Left lung (tissue), 10 donors: ENCODE measurements around the gene CDC6. TPM values are rescaled to one million over a fixed set of nuclear protein-coding genes. Genes with fewer than 3 reads are reported as not detected.

Experiments
- ATAC-seq: fragments of 200-7000 bp; cut with Tn5 transposase; one replicate; pipeline ENCODE4 v1.9.1; 2020; ENCODE audit warnings: moderate library complexity
- DNase-seq, 4 donors: peaks; one replicate each; pipeline ENCODE4 v3.0.0-alpha.2; 2013 to 2020
- H3K27ac ChIP-seq, 2 donors: fragments of 200-600 bp; sonication (generic) in 1 of 2; one replicate each; pipeline versions ENCODE4 v1.5.0 to v1.8.0; 2020 to 2021
- H3K27me3 ChIP-seq, 2 donors: fragments of 200-600 bp; sonication (generic) in 1 of 2; one replicate each; pipeline versions ENCODE4 v1.5.0 to v1.8.0; 2020 to 2021
- H3K36me3 ChIP-seq, 2 donors: fragments of 200-600 bp; sonication (generic) in 1 of 2; one replicate each; pipeline versions ENCODE4 v1.5.0 to v1.8.0; 2020 to 2021
- H3K4me1 ChIP-seq, 2 donors: fragments of 200-600 bp; one replicate each; pipeline ENCODE4 v1.8.0; 2021
- H3K4me3 ChIP-seq, 2 donors: fragments of 200-600 bp; sonication (generic) in 1 of 2; one replicate each; pipeline versions ENCODE4 v1.5.0 to v1.8.0; 2020 to 2021; ENCODE audit warnings: mild to moderate bottlenecking in 1 of 2
- H3K9me3 ChIP-seq, 2 donors: fragments of 200-600 bp; sonication (generic) in 1 of 2; one replicate each; pipeline versions ENCODE4 v1.5.0 to v1.8.0; 2020 to 2021
- intact Hi-C, 2 donors: fragments of 100-400 bp; cut with DNase I; formaldehyde crosslinking; loops; one replicate each; pipeline versions ENCODE4 v1.11.2 to v1.14.2; 2022
- polyA plus RNA-seq, 6 donors: library from polyadenylated mRNA; unstranded; fragments of 120-200 nt; gene quantifications; one replicate each; pipeline ENCODE4 v1.2.1, GENCODE V29; 2013; ENCODE audit not compliant: insufficient read length in 6 of 6
- total RNA-seq, 2 donors: library from RNA; stranded (reverse); fragmentation: NEBNext Ultra II Directional; extraction: Animal tissue kit (Norgen Biotek cat#: 25700); gene quantifications; one replicate each; pipeline ENCODE4 v1.2.1, GENCODE V29; 2021
- TF ChIP-seq, protein P1 (sequence below), 2 donors: fragments of 200-600 bp; sonication (generic) in 1 of 2; IDR thresholded peaks; one replicate each; pipeline versions ENCODE4 v1.5.0 to v1.8.0; 2021; ENCODE audit warnings: antibody characterized with exemption in 2 of 2
- donor health status: DM: no; HTN: yes; CAD: no.
- donor health status: DM: no; HTN: no; CAD: no.

CDC6 gene
- total and polyA plus RNA-seq, 8 donors, result 12.8 to 25.9 (median 20.3) TPM

DNA sequence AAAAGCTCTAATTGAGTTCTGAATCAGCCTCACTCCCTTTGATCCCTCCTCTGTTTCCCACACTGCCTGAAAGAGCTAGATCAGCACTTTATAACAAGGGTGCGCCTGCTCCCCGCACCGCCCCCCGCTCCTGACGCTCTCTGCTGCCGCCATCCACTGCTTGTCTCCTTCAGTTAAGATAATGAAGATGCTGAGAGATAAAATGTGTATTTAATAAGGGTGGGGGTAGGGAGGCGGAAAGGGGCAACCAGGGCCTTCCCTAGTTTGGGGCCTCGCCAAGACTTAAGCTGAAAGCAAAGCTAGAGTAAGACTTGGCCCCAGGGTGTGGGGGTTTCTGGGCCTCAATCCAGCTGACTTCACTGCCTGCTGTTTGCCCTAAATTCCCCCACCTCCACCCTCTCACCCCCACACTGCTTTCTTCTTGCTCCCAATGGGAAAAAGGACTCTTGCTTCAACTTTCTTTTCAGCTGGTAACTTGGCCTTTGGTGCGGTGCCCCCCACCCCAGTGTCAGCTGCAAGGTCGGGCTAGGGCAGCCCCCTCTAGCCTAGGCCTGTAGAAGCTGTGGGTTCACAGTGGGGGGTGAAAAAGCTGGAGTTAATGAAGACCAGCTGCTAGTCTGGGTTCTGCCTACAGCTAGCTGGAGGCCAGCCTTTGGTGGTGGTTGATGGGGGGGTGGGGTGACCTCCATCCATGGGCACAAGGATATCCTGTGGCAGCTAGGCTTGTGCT lies 19.5 kb downstream of the CDC6 start:
- intact Hi-C loops, result loop anchor here (5.0 to 10.0 kb wide), 2 partner anchors 45 to 48 kb away; no protein-coding TSS in a partner anchor
- peaks cover 70 to 80% of the 10 kb centered on the region in 2 donors for H3K4me1 ChIP-seq
- DNase-seq (peak in 2 of 4 donors; percentile 86 to 92), ATAC-seq (peak; percentile 2)
- peak overlapping the region; percentile 76 to 80 for H3K27ac ChIP-seq
- H3K36me3 ChIP-seq, result no peaks in the 10 kb centered on the region
- no peaks in the 10 kb centered on the region for H3K9me3 ChIP-seq
- no peaks in the 10 kb centered on the region for H3K27me3 ChIP-seq
- H3K4me3 ChIP-seq, result no peak overlapping the region
- TF ChIP-seq, protein P1, sequence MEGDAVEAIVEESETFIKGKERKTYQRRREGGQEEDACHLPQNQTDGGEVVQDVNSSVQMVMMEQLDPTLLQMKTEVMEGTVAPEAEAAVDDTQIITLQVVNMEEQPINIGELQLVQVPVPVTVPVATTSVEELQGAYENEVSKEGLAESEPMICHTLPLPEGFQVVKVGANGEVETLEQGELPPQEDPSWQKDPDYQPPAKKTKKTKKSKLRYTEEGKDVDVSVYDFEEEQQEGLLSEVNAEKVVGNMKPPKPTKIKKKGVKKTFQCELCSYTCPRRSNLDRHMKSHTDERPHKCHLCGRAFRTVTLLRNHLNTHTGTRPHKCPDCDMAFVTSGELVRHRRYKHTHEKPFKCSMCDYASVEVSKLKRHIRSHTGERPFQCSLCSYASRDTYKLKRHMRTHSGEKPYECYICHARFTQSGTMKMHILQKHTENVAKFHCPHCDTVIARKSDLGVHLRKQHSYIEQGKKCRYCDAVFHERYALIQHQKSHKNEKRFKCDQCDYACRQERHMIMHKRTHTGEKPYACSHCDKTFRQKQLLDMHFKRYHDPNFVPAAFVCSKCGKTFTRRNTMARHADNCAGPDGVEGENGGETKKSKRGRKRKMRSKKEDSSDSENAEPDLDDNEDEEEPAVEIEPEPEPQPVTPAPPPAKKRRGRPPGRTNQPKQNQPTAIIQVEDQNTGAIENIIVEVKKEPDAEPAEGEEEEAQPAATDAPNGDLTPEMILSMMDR (IDR thresholded peaks at IDR 0.05), result no peak

DNA sequence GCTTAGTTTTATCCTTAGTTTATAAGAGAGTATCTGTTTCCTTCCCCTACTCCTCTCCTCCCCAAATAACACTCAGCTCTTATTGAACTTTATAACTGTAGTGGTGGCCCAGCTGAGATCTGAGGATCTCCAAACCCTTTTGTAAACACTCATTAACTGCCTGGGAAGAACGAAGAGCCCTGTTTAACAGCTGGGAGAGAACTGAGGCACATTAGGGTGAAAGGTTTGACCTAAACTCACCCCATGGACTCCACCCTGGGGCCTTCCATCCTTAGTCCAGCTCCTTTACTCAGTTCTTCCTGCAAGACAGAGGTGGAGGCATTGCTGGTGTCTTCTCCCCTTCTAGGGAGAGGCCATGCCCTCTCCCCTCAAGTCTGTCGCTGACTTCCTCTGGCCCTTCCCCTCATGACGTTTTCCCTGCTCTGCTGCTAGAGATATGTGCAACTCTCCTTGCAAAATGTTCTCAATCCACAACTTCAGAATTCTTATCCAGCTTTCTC lies 20.1 kb downstream of the CDC6 start:
- Histone ChIP-seq H3K27ac (peak overlapping the region; percentile 76 to 80), H3K36me3 (no peaks in the 10 kb centered on the region), H3K4me3 (no peak overlapping the region), H3K9me3 (no peaks in the 10 kb centered on the region), H3K27me3 (no peaks in the 10 kb centered on the region), H3K4me1 (peaks cover 77 to 85% of the 10 kb centered on the region in 2 donors)
- intact Hi-C loops, result loop anchor here (5.0 to 10.0 kb wide), 2 partner anchors 45 to 47 kb away; no protein-coding TSS in a partner anchor
- DNase-seq, result peak in 1 of 4 donors; percentile 59
- peak; percentile 7 for ATAC-seq
- TF ChIP-seq, protein P1 (IDR thresholded peaks at IDR 0.05), result no peak

DNA sequence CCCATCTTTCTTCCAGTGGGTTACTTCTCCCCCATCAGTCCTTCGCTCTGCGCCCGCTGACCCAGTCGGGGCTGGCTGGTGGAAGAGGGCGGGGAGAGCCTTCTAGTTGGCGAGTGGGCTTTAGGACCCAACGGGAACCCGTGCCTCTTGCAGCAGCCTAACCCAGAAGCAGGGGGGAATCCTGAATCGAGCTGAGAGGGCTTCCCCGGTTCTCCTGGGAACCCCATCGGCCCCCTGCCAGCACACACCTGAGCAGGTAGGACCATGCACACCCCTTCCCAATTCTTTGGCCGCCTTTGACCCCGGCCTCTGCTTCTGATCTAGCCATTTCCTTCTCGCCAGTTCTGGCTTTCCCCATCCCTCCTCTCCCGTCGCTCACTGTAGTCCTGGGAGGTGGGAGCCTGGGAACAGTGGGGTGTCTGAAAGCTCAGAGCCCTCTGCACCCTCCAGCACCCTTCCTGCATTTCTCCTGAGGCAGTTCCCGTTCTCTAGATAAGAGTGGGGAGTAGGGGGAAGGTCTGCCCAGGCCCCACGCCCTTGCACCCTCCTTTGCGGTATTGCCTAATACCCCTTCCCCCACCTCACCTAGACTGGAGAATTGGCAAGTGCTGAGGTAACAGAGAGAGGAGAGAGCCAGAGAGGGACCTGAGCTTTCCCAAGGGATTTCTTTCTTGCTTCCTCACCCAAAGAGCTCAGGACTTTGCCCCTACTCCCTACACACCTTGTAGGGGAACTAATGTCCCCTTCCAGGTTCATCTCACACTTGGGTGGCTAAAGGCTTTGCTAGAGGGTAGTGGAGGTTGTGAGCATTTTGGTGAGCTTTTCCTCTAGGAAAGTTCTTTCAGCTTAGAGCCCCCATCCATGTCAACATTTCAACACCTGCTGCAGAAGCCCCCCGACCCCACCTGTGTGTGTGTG lies 21.6 kb downstream of the CDC6 start, which contains the start of gene RARA:
Gene RARA (plus strand): TSS at position 150 of the 918 bp plus-strand sequence. CDS start 22,039 bp downstream, outside the sequence.
- ATAC-seq, result peak; percentile 68
- TF ChIP-seq, protein P1 (IDR thresholded peaks at IDR 0.05), result no peak

DNA sequence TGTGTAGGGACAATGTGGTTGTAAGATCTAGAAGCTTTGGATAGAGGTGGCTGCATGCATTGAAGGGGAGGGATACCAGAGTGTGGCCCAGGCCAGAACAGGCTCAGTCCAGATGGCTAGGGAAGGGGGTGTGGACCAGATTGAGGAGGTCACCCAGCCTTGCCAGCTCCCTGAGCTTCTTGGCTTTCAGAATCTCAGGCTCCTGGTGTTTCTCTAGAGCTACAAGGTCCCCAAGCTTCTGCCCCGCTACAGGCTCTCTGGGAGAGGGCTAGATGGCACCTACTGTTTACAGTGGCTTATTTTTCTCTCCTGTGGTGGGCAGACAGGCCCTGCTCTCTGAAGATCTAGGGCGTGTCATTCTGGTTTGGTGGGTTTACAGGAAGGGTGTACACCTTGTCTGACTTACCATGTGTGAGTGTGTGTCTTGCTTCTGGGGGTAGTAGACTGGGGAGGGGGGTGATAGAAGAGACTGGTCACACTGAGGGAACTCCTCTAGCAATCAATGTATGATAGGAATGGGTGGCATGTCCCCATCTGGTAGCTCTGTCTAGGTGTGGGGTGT lies 22.4 kb downstream of the CDC6 start:
- peak; percentile 38 for ATAC-seq
- intact Hi-C loops, result loop anchor here (5.0 to 10.0 kb wide), 2 partner anchors 42 to 45 kb away; no protein-coding TSS in a partner anchor
- TF ChIP-seq, protein P1 (IDR thresholded peaks at IDR 0.05), result no peak

More for the DNA sequence above, 21.6 kb downstream of the CDC6 start, which contains the start of gene RARA:
- H3K4me1 ChIP-seq, result peaks cover 74 to 85% of the 10 kb centered on the region in 2 donors
- H3K36me3 ChIP-seq, result no peaks in the 10 kb centered on the region
- H3K4me3 ChIP-seq, result peak within 1 kb of the TSS; percentile 45 to 57
- intact Hi-C loops, result loop anchor here (5.0 to 10.0 kb wide), 2 partner anchors 43 to 46 kb away; no protein-coding TSS in a partner anchor
- DNase-seq, result peak in 2 of 4 donors; percentile 74 to 83
- no peaks in the 10 kb centered on the region for H3K27me3 ChIP-seq
- H3K27ac ChIP-seq, result peak within 1 kb of the TSS; percentile 76 to 80
- no peaks in the 10 kb centered on the region for H3K9me3 ChIP-seq

More for the DNA sequence above, 22.4 kb downstream of the CDC6 start:
- Histone ChIP-seq H3K9me3 (no peaks in the 10 kb centered on the region), H3K36me3 (no peaks in the 10 kb centered on the region), H3K4me1 (peaks cover 79 to 91% of the 10 kb centered on the region in 2 donors), H3K4me3 (peak overlapping the region in 1 of 2 donors; percentile 45), H3K27ac (peak overlapping the region; percentile 65 to 71), H3K27me3 (no peaks in the 10 kb centered on the region)
- DNase-seq, result peak in 2 of 4 donors; percentile 31 to 38
